Suprapubic skin (tissue), 4 donors: ENCODE results near the gene TRIO.
A peak's percentile ranks its signal among the peaks of the same experiment; 100 is the strongest.

Experiments used
- EP300 ChIP-seq: sonication (generic); formaldehyde crosslinking; IDR thresholded peaks from one replicate; pipeline ENCODE4 v1.6.1; 2017; ENCODE audit warnings: antibody characterized with exemption
- POLR2A ChIP-seq, 2 donors: fragments of 450-650 bp; IDR thresholded peaks; one replicate each; pipeline ENCODE4 v1.6.1; 2017; ENCODE audit warnings: antibody characterized with exemption in 2 of 2, mild to moderate bottlenecking in 2 of 2, moderate library complexity in 2 of 2
- POLR2AphosphoS5 ChIP-seq, 3 donors: sonication (generic); formaldehyde crosslinking; IDR thresholded peaks; one replicate each; pipeline ENCODE4 v1.6.1; 2017; ENCODE audit warnings: antibody characterized with exemption in 3 of 3
- TF ChIP-seq, protein P1 (sequence below), 2 donors: fragments of 200-600 bp in 1 of 2; fragments of 450-650 bp in 1 of 2; sonication (generic) in 1 of 2; IDR thresholded peaks; one replicate each; pipeline ENCODE4 v1.5.1; 2016 to 2019; ENCODE audit warnings: antibody characterized with exemption in 2 of 2, mild to moderate bottlenecking in 1 of 2, moderate library complexity in 1 of 2

DNA sequence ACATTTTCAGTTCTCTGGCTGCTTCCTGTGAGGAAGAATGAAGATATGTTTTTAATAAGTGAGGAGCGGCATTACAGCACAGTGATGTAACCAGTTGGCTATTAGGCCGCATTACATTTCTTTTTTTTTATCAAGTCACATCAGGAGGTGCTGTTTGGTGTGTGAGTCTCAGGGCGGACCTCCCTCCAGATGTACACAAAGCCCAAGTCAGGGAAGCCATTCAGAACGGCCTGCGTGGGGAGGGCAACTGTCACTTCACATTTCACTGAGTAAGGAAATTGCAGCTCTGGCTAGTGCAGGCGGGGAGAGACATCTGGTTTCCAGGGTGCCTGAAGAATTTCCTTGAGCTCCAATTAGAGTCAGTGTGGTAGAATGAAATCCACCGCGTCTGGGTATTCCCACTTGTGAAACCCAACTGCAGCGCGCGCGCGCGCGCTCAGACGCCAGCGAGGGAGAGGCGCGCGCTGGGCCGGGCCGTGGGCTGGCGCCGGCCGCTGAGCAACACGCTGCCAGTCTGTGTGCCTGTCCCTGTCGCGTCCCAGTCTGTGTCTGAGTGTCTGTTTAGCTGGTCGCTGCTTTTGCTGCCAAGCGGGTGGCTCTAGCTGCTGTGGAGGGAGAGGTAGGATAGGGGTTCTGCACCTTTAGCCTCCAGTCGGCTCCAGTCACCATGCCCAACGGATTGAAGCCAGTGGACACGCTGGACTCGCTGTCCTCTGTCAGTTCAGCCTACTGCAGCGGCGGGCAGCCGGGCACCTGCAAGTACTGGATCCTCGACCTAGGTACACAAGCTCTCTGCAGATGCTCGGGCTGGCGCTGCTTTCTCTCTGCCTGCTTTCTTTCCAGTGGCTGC lies 297.7 kb downstream of the TRIO start:
- TF ChIP-seq, protein P1, sequence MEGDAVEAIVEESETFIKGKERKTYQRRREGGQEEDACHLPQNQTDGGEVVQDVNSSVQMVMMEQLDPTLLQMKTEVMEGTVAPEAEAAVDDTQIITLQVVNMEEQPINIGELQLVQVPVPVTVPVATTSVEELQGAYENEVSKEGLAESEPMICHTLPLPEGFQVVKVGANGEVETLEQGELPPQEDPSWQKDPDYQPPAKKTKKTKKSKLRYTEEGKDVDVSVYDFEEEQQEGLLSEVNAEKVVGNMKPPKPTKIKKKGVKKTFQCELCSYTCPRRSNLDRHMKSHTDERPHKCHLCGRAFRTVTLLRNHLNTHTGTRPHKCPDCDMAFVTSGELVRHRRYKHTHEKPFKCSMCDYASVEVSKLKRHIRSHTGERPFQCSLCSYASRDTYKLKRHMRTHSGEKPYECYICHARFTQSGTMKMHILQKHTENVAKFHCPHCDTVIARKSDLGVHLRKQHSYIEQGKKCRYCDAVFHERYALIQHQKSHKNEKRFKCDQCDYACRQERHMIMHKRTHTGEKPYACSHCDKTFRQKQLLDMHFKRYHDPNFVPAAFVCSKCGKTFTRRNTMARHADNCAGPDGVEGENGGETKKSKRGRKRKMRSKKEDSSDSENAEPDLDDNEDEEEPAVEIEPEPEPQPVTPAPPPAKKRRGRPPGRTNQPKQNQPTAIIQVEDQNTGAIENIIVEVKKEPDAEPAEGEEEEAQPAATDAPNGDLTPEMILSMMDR (IDR thresholded peaks at IDR 0.05): no peak
- TF ChIP-seq POLR2A (IDR thresholded peaks at IDR 0.05): peak in 1 of 2 donors; percentile 15
- no peak for TF ChIP-seq POLR2AphosphoS5 (IDR thresholded peaks at IDR 0.05)
- TF ChIP-seq EP300: no peak
